Measurements from ENCODE around the gene GLIS2.

DNA sequence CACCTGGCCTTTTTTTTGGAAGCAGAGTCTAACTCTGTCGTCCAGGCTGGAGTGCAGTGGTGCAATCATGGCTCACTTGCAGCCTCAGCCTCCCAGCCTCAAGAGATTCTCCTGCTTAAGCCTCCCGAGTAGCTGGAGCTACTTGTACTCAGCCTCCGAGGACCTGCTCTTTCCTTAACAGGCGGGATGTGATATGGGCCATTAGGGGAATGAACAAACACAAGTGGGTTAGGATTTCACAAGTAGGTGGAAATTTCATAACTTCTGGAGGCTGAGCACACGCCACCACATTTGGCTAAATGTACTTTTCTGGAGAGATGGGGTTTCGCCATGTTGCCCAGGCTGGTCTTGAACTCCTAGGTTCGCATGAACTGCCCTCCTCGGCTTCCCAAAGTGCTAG is 31.1 kb downstream of the GLIS2 start:
- TF ChIP-seq CTCF (IDR thresholded peaks at IDR 0.05; ENCODE audit: insufficient read depth, low read length) (no peak), REST (IDR thresholded peaks at IDR 0.05; ENCODE audit: insufficient replicate concordance, low read depth) (no peak)

All from HL-60 (cell line).